GM18519 (cell line): ENCODE data around the gene DROSHA.

Experiments used
- ATAC-seq: cut with Tn5 transposase; IDR thresholded peaks from one replicate; pipeline ENCODE4 v1.9.1; 2021; ENCODE audit warnings: mild to moderate bottlenecking, moderate library complexity; ENCODE audit not compliant: unreplicated experiment, low FRiP score

DROSHA gene

DNA sequence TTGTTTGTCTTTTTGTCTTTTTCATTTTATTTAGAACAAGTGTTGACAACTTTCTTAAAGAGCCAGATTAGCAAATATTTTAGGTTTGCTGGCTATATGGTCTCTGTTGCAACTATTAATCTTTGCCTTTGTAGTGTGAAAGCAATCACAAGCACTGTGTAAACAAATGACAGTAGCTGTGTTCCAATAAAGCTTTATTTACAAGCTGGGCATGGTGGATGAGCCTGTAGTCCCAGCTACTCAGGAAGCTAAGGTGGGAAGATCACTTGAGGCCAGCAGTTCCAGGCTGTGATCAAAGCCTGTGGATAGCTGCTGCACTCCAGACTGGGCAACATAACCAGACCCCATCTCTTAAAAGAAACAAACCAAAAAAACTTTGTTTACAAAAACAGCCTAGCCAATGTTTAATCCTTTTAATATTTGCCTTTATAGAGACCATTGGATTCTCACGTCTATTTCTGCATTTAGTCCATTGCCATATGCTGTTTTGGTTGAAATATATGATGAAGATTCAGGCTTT, 2.7 kb upstream of the DROSHA start:
- ATAC-seq, result no peak

DNA sequence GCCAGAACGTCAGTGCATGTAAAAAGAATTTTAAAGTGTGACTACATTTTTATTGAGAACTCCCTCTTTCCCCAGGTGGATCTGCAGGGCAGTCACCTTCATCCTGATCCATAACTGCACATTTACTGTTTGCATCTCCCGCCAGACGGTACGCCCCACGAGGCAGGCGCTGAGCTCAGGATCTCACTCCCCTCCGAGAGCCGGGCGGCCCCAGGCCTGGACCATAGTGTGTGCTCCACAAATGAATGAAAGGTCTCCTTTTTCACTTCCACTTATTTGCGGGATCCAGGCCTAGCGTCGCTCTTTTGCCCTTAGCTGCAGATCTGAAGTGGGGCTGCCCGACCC, 378 bp downstream of the DROSHA start:
- peak; percentile 24 for ATAC-seq

DNA sequence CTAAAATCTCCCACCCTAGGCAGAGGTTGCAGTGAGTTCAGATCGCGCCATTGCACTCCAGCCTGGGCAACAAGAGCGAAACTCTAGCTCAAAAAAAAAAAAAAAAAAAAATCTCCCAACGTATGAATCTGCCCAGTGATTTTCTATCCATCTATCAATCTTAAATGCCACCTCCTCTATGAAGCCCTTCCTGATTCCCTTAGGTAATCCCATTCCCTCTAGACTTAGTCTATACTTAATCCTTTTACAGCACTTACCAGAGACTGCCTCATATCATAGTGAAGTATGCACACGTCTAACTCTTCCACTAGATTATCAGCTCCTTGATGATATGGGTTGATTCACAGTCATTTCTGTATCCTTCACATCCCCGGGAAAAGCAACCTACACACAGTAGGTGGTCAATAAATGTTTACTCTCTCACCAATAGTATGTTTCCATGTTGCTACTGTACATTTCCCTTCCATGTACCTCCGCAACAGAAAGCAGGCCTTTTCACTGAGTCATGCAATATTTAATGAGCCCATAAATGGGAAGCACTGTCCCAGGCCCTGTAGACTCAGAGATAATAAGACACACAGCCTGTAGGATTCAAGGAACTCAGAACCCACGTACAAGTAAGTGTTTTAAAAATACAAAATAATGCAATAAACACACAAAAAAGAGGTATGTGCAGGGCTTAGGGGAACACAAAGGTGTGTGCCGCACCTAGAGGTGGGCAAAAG, 1.2 kb downstream of the DROSHA start:
- no peak for ATAC-seq

DNA sequence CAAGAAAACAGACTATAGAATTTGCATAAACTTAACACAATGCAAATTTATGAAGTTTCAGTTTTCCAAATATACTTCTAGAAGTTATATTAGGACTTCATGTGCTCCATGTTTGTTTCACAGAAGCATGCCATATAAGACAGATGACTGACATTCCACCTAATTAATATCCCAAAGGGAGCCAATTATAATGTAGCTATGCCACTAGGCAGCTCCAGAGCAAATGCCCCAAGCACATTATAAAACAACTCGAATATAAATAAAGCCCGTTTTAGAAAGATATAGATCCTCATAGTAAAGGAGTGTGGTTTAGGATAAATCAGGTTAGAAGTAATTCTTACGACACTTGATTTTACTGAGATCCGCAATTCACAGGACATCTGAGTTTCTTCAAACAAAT, 8.9 kb downstream of the DROSHA start:
- no peak for ATAC-seq

DNA sequence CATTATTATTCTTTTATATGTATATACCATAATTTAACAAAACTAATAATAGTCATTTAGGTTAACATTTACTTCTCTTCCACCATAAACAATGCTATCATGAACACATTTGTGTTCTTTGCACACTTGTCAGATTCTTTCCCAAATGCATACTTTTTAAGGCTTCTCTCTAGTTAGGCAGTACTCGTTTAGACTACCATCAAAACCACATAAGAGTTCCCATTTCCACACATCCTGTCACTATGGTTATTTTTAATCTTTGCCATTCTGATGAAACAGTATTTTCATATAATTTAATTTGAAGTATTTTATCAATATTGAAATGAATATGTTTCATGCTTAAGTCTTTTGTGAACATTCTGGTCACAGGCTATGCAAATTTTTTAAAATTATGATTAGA, 15.1 kb downstream of the DROSHA start:
- ATAC-seq, result no peak

DNA sequence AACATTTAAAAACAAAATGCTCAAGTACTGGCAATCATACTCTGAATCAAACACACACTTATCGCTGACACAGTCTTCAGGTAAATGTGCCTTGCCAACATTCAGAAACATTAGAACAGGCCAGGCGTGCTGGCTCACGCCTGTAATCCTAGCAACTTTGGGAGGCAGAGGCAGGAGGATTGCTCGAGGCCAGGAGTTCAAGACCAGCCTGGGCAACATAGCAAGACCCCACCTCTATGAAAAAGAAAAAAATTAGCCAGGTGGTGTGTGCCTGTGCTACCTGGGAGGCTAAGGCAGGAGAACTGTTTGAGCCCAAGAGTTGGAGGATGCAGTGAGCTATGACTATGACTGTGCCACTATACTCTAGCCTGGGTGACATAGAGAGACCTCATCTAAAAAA, 20.6 kb downstream of the DROSHA start:
- ATAC-seq, result no peak

DNA sequence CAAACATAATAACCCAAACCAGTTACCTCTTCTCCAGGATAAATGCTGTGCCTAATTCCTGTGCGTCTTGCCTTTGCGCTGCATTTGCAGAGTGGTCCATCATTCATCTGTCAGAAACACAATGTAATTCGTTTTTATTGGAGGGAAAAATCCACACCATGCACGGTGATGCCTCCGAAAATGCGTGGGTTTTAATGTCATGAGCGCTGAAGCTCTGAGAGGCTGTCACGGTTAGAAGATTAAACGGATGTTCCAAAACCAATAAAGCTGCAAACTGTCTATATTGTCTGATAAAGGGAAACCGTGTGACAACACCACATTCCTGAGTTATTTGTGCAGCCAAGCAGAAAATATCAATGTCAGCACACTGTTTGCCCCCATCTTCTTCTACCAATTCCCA, 27.4 kb downstream of the DROSHA start:
- no peak for ATAC-seq

DNA sequence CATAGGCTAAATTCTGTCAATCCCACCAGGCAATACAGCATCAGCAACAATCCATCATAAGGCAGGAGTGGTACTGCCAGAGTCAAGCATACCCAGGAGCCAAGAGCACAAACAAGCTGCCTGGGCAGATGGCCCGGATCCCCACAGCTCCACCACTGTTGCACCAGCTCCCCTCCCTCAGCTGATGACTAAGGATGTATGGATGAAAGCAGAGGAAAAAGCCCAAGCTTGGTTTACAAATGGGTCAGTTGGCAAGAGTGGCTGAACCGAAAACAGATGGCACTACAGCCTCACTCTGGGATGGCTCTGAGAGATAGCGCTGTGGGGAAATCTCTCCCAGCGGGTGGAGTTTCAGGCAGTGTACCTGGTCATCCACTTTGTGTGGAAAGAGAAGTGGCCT, 29.4 kb downstream of the DROSHA start:
- ATAC-seq, result no peak

DNA sequence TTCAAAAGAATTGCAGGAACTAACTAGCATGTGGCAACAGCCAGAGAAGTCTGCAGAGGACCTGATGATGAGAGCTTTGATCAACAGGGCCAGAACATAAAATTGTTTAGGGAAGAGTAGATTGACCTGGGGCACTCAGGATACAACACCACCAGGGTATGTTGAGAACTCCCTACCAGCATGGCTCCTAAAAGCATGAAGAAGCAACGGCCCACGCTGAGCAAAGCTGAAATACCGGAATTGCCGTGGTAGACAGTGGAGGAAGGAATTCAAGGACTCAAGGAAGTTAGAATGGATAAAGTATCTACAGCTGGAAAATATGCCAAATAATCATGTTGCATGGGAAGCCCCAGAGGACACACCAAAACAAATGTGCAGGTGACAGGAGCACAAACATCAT, 31.6 kb downstream of the DROSHA start:
- ATAC-seq, result no peak

DNA sequence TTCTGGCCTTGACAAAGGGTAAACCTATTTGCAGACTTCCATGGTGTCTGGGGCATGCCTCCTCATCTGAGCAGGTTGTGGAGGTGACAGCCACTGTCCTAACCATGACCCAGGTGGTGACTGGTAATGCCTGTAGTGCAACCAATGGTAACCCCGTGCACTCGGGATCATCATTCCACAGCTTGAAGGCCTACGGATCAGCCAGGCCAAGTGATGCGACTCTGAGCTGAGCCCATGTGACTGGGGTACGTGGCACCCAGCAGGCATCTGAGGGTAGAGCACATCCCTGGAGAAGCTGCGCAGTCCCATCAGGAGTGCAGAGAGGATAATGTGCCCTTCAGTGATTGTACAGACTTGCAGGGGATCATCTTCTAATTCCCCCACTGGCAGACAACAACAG, 35.0 kb downstream of the DROSHA start:
- no peak for ATAC-seq

DNA sequence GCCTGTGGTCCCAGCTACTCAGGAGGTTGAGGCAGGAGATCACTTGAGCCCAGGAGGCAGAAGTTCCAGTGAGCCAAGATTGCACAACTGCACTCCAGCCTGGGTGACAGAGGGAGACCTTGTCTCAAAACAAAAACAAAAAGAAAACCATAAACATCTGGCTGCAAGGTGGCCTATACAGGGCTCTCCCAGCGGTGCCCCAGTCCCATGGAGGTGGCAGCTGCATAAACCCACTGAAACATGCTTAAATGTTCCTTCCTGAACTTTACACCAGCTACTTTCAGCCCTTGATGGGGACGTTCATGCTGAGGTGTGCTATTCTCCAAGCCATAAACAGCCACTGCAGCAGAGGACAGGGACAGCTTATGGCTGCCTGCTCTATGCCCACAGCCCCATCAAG, 35.6 kb downstream of the DROSHA start:
- no peak for ATAC-seq

DNA sequence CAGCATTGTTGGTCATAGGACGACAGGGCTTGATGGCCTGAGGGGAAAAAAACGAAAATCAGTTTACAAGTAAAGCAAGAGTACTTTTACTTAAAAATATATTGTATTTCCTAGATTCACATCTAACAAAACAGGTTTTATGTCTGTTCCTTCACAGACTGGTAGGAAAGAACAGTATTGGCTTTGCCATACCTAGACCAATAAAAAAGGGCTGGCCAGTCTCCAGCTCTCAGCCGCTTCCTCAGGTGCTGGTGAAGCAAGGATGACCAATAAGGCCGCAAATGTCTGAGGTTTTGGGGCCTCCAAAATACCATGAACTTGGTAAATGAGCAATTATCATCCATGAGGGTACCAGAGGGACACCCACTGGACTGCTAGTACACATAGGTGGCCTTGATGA, 36.6 kb downstream of the DROSHA start:
- ATAC-seq, result no peak

DNA sequence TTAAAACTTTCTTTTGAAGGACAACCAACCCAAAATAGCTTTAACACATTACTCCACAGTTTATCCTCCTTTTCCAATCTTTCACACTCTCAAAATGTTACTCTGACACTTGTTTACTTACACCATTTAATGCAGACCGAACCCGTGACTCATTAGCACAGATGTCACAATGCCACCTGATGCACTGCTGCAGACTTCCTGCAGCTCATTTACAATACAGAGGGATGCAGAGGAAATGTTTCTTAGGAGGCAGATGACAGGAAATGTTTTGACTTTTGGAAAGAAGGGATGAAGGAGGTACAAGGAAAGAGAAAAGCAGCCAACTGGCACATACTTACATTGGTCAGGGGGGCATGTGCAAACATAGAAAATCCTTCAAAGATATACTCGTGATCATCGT, 39.0 kb downstream of the DROSHA start:
- no peak for ATAC-seq

DNA sequence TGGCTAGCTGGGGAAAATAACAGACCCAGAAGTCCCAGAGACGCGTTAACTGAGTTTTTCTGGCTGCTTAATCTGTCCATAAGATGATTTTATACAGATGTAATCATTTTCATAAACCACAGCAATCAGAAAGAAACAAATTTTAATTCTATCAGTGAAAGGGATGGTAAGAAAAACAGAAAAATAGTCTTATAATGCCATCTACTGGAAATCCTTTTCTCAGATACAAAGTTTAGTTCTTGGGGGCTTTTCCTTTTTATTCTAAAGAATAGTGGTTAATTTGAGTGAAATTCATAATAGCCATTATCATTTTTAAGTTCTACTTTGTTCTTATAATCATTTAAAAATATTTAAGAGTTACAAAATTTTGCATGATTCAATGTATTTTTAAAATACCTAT, 44.4 kb downstream of the DROSHA start:
- ATAC-seq, result no peak

DNA sequence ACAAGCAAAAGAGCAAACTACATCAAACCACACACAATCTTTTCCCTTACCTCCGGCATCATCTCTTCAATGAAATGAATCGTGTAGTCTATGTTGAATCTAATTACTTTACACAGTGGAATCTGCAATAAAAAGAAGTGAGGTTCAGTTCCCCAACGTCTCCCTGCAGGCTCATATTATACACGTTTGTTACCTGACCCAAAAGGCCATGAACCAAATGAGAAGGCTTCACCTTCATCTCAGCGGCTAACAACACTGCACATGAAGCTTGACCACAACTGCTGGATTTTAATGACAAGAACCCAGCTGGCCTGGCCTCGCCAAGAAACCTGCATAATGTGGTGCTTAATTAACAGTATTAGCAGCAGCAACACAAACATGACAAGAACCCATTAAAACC, 45.5 kb downstream of the DROSHA start:
- ATAC-seq, result no peak

DNA sequence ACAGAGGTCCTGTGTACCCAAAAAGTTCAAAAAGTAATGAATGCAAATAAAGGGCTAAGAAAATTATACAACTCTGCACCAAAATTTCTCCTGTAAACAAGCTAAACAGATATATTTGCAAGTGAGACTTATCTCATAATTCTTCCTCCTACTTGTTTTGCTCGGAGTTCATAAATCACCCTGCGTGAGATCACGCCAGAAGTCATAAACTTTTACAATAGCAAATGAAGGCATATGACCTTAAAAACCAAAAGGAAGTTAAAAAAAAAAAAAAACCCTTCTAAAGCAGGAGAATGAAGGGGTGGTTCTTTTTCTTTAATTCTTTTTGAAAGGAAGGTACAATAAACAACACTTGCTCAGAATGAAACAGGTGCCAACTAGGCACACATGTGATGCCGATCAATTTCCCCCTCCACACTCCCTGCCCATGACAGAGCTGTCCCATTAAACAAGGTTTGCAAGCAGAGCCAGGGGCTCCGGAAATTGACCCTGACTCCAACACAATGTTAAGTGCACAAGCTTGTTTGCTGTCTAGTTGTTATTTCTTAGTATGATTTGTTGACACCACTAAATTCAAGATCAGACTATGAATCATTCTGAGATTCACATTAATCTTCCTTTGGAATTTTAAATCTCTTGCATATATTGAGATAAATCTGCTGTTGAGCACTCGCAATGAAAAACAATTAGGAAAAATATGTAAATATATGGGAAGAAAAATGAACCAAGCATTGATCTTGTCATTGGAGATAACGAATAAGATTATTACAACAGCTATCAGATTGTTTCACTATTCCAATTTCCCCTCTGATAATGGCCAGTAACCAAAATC, 46.3 kb downstream of the DROSHA start:
- ATAC-seq, result no peak

DNA sequence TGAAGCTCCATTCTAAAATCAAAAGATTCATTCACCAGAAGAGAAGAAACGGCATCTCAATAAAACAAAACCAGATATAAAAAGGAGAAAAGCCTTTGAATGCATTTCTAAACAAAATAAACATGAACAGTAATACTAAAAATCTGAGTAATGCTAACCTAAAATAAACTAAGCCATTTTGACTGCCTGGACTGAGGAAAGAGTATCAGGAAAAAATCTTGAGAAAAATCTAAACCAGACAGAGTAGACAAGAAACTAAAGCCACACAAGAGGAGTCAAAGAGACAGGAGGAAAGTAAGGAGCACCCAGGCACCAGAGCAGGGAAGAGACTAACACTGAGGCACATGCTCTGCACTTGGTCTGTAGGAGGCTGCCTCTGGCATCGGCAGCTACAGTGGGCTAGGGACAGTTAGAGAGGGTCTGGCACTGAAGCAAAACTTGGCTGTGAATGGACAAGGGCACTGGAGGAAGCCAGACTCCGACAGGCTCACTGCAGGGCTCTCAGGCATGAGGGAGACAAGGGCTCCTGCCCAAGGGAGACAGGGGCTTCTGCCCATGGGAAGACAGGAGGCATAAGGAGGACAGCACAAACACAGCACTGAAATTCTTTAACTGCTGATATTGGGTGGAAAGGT, 50.2 kb downstream of the DROSHA start:
- ATAC-seq, result no peak

DNA sequence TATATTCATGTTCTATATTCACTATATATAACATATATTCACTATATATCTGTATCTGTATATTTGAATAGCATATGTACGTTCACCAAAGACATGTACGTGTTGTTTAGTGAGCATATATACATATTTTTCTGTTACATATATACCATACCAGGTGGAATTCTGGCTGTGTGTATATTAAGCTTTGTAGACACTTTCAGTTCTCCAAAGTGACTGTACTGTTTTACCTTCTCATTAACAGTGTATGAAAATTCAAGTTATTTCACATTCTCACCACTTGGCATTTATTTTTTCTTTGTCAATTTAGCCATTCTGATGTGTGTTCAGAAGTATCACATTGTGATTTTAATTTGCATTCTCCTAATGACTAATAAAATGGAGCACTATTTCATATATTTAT, 52.2 kb downstream of the DROSHA start:
- peak; percentile 62 for ATAC-seq

DNA sequence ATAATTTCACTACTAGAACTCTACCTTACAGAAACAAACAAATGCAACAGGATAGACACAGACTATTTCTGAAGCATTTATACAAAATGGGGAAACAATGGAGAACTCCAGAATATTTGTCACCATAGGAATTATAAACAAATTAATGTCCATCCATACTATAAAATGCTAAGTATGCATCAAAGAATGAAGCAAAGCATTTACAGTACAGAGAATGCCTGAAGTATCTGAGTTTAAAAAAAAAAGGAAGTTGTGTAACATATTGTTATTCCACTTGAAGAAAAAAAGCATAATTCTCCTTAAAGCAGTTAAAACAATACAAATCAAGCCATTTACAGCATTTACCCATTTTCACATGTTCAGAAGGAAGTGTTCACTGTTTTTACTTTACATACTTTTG, 53.0 kb downstream of the DROSHA start:
- ATAC-seq, result no peak

DNA sequence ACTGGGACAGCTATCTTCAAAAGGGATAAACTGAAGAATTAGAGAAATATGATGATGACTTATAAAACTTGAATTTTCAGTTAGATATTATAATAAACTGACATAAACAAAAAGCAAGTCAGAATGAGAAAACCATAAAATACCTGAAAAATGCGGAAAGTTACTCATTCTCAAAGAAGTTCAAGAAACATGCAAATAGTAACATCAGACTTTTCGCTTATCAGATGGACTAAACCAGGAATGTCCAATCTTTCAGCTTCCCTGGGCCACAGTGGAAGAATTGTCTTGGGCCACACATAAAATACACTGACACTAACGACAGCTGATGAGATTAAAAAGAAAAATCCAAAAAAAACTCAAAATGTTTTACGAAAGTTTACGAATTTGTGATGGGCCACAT, 53.9 kb downstream of the DROSHA start:
- ATAC-seq, result no peak

DNA sequence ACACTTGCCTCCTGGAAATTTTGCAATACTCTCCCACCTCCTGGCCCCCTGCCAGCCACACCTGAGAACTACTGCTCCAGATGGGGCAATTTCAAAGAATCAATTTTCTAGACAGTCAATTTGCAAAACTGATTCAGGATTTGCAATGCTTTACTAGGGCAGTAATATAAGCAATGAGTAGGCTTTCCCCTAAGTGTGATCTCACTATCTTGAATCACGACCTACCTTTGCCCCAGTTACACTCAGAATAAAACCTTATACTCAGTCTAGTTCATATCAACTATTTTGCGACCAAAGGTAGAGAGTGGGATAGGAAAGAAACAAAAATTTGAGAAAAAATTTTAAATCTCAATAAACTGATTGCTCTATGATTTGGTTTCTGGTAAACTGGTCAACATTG, 54.4 kb downstream of the DROSHA start:
- ATAC-seq, result no peak

DNA sequence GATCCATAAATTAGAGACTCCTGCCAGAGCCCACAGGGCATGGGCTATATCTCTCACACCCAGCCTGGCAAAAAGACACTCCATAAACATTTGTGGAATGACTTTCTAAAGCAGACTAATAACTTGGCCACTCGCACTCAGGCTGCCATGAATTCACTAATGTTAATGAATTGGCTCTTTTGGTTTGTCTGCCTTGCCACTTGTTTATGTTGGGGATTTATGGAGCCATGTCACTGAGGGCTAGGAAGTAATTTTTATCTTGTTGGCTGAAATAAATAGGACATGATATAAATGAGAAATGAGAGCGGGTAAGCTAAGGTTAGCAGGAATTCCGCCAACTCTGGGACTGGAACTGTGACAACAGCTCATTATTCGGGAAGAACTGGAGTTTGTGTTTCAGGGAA, 55.2 kb downstream of the DROSHA start:
- ATAC-seq, result no peak
